HG03565 (cell line): ENCODE measurements around the gene SIGLEC11.
"Not testable (repeated sequence)": the region's sequence is repeated elsewhere in the genome, so short reads cannot be mapped to it uniquely, and the experiment has no call there.

Experiments
- ATAC-seq: cut with Tn5 transposase; IDR thresholded peaks from one replicate; pipeline ENCODE4 v1.9.1; 2021; ENCODE audit warnings: mild to moderate bottlenecking, moderate library complexity; ENCODE audit not compliant: unreplicated experiment

SIGLEC11 gene

DNA sequence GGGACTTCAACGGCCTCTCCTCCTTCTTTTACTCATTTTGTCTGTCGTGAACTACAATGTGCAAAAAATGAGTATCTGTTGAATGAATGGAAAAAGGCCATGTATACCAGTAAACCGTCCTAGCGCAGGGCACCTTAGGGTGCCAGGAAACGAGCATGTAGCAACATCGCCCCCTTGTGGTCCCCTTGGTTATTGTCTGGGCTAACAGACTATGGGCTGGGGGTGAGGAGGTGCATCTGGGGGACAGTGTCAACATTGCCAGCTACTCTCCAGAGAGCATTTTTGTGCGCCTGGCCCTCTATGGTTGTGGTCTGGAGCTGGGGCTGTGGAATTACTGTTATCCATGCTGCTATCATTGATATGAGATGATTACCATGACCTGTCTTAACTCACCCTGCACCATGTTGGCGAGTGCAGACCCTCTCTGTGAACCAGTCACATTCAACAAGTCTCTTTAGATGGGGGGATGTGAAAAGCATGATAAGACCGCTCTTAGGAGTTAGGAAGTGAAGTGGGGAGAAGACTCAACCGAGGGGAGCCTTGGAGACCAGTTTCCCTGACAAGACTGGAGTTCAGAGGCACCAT lies 22.8 kb upstream of the SIGLEC11 start:
- no peak for ATAC-seq

DNA sequence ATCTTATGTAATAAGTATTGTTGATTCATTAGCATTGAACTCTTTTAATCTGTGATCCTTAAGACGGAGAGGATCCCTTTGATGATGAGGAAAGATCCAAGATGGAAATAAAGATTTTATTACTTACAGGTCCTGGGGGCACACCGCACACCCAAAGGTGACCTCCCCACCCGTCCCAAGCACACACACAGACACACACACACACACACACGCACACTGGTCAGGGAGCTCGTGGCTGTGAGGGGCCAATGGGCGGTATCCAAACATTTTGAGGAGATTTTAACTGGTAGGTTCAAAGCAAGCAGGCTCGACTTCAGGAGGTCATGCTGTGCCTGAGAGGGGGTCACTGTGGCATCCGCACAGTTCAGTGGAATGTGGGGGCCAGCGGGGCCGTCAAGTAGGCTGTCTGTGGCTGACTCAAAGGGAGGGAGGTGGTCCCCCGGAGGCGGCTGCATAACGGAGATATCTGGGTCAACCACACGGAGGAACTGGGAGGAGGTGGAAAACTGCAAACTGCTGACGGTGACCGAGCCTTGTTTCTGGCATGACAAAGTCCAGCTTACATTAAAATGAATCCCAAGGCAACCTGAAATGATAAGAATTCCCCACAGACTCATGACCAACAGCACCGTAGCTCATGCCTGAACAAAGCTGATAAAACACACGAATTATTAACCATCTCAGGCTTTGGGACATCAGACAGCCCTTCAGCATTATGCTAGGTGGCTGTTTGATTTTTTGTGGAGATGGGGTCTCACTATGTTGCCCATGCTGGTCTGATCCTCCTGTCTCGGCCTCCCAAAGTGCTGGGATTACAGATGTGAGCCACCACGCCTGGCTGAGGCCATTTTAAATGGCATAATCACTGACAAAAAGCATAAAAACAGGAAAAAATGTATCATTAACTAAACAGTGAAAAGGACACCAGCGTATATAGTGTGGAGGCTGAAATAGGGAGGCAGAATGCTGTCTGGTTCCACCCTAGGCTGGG lies 20.9 kb upstream of the SIGLEC11 start:
- ATAC-seq: no peak

DNA sequence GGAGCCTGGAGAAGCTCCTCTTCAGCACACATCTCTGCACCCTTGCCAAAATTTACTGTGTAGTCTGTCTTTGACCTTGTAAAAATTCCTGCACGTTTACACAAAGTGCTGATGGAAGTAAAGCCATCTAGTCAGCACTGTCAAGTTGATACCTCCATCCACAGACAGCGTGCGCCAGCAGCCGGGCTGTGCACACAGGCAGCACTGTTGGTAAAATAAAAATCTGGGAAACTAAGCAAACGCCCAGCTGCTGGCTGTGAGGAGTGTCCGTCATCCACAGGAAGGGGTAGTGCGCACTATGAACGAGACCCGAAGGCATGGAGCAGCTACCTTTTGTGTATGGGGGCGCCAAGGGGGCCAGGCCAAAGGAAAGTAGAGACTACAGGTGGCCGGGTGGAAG lies 17.4 kb upstream of the SIGLEC11 start:
- no peak for ATAC-seq

DNA sequence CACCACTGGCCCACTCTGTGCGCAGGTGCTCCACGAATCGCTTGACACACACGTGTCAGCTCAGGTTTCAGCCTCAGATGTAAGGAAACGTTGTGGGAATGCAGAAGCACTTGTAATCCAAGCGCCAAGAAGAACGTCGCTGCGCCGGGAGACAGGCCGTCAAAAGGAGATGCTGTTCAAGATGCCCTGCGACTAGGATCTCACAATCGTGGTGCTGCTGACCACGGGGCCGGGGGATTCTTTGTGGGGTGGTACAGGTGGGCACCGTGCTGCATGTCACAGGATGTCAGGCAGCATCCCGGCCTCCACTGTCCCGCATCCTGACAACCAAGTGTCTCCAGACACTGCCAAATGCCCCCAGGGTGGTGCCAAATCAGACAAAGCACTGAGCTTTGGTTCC lies 16.9 kb upstream of the SIGLEC11 start:
- no peak for ATAC-seq

DNA sequence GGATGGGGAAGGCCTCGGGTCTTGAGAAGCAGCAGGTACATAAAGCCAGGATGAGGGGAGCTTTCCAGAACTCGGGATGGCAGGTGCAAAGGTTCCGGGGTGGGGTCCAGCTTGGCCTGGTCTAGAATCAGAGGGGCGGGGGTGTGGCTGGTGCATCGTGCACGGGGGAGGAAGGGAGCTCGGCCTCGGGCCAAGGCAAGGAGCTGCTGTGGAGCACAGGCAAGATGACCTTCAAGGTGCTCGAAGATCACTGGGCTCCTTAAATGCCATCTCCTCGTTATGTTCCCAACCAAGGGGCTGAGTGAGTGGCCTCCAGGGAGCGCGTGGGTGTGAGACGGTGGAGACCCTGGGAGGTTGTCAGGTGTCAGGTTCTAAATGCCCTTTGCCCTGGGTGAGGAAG lies 16.1 kb upstream of the SIGLEC11 start:
- ATAC-seq: no peak

DNA sequence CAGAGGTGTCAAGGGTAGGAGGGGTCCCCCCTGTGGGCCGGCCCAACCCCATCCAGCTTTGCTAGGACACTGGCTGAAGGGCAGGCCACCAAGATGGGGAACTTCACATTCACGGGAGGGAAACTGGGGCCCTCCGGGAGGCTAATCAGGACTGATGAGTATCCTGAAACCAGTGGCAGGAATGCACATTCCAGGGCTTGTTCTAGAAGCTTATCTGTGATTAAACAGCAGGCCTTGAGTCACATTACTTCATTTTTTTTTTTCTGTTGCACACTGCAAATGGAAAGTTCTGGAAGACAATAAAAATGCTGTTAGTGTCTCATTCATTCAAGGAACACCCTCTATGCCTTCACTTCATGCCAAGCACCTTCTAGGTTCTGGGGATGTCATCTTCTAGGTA lies 15.5 kb upstream of the SIGLEC11 start:
- no peak for ATAC-seq

DNA sequence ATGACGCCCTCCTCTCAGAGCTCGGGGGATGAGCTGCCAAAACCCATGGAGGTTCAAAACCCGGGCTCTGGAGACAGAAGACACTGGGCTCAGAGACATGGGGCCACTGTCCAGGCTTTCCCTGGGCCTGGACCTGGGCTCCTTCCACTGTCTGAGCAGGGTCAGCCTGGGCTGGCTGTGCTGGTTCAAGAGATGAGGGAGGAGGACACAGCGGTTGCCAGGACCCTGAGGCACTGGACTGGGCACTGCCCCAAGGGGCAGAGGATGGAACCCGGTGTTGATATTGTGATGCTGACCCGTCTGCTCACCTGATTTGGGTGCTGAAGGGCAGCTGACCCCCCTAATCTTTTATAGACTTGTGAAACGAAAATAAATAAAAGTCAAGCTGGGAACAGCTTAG lies 14.1 kb upstream of the SIGLEC11 start:
- ATAC-seq: no peak

DNA sequence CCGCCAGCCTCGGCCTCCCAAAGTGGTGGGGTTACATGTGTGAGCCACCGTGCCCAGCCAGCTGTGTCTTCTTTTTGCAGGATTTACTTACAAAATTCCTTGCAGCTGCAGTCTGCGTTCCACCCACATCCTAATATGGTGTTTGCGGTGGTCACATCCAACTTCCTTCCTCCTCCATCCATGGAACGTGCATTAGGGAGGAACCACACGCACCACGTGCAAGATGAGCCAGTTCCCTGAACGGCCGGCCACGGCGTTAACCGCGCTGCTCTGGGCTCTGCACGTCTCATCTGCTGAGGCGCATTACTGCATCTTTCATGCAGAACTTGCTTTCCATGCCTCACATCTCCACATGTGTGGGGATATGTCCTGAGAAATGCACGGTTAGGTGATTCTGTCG lies 13.0 kb upstream of the SIGLEC11 start:
- no peak for ATAC-seq

DNA sequence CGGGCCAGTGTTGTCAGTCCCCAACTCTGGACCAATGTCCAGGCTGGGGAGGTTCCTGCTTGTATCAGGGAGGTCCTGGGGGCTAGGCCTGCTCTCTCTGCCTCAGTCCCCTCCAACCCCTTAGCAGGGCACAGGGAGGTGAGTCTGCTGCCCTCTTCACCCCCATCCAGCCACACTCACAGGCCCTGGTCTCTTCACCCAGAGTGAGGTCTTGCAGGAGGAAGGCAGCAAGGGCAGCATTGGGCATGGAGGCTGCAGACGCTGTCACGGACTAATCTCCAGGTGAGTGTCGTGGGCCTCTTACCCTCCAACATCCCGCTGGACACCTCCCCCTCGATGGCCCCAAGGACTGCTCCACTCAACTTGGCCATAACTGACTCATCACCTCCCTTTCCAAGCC lies 11.9 kb upstream of the SIGLEC11 start:
- no peak for ATAC-seq

DNA sequence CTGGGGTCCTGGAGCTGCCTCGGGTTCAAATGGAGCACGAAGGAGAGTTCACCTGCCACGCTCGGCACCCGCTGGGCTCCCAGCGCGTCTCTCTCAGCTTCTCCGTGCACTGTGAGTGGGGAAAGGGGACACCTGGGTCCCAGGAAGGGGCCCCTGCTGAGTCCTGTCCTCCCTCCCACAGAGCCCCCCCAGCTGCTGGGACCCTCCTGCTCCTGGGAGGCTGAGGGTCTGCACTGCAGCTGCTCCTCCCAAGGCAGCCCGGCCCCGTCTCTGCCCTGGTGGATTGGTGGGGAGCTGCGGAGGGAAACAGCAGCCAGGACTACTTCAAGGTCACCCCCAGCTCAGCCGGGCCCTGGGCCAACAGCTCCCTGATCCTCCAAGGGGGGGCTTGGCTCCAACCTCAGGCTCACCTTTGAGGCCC lies 11.0 kb upstream of the SIGLEC11 start:
- ATAC-seq: no peak

DNA sequence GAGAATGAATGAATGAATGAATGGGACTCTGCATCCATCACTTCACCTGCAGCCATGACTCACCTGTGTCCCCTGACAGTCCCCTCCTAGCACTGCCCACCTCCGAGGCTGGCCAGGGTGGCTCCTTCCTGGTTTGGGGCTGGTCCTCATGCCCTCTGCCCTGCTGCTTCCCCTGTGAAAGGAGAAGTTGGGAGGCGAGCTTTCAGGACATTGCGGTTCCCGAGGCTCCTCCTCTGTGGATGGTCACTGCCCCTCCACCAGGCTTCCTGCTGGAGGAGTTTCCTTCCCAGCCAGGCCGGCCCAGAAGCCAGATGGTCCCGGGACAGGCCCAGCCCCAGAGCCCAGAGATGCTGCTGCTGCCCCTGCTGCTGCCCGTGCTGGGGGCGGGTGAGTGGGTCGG lies 8.4 kb upstream of the SIGLEC11 start:
- not testable (repeated sequence) for ATAC-seq

DNA sequence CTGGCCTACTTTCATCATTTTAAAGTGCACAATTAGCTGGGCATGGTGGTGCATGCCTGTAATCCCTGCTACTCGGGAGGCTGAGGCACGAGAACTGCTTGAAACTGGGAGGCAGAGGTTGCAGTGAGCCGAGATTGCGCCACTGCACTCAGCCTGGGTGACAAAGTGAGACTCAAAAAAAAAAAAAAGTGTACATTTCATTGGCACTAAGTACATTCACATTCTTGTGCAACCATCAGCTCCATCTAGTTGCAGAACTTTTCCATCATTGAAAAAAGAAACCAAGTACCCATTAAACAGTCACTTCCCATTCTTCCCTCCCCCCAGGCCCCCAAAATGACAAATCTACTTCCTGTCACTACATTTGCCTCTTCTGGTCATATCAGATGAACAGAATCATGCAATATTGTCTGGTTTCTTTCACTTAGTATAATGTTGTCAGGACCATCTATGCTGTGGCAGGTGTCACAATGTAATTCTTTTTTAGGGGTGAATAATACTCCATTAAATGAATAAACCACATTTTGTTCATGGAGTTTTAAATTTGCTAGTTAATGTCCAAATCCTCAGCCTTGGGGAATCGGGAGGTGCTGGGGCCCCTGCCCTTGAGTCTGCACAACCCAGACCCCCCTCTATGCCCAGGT lies 7.4 kb upstream of the SIGLEC11 start:
- no peak for ATAC-seq

DNA sequence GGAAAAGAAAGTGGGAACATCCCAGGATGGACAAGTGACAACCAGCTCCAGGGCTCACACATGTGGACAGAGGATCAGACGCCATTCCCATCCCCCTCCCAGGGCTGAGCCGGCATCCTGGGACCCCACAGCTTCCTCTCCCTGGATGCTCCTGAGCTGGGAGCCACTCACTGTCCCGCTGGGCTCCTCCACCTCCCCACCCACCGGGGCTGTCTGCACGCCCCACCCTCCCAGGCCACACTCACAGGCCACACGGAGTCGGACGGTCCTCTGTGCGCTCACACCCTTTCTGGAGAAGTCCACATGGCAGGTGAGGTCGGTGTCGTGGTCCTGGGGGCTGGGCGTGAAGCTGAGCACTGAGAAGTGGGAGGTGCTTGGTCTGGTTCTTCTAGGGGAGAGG lies 1.1 kb downstream of the SIGLEC11 start:
- not testable (repeated sequence) for ATAC-seq

DNA sequence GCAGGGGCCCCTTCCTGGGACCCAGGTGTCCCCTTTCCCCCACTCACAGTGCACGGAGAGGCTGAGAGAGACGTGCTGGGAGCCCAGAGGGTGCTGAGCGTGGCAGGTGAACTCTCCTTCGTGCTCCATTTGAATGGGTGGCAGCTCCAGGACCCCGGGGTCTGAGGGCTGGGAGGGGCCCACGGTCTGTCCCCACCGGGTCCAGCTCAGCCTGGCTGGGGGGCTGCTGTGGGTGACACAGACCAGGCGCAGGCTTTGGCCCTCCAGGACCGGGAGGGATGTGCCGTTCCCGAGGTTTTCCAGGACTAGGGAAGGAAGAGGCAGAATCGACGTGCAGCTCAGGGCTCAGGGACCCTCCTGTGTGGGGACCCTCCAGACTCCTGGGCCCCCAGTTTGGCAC lies 2.4 kb downstream of the SIGLEC11 start:
- not testable (repeated sequence) for ATAC-seq

DNA sequence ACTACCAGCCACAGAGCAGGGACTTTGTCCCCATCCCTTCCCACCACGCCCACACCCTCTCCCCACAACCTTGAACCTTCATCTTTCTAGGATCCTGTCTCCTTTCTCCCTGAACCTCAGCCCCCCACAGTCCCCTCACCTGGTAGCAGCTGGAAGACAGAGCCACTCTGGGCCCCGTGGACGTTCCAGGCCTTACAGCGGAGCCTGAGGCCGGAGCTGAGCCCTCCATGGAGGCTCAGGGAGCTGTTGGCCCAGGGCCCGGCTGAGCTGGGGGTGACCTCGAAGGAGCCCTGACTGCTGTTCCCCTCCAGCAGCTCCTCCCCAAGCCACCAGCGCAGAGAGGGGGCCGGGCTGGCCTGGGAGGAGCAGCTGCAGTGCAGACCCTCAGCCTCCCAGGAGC lies 2.8 kb downstream of the SIGLEC11 start:
- not testable (repeated sequence) for ATAC-seq

DNA sequence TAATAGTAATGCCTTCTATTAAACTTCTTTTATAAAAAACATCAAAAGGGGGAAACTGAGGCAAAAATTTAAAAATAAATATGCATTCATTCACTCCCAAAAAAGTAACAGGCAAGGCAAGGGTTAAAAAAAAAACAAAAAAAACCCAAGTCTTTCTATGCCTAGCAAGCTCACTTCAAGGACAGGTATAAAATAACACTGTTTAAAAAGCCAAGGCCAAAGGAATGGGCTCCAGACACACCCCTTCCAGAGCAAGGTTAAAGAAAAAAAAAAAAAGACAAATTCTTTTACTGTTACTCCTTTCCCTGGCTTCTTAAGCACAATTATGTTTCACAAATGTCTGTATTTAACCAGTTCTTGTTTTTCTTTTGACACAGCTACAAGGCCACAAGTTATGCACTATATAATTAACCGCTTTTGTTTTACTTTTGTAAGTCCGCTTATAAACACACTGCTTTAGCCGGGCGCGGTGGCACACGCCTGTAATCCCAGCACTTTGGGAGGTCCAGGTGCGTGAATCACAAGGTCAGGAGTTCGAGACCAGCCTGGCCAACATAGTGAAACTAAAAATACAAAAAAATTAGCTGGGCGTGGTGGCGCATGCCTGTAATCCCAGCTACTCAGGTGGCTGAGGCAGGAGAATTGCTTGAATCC lies 3.6 kb downstream of the SIGLEC11 start:
- no peak for ATAC-seq

DNA sequence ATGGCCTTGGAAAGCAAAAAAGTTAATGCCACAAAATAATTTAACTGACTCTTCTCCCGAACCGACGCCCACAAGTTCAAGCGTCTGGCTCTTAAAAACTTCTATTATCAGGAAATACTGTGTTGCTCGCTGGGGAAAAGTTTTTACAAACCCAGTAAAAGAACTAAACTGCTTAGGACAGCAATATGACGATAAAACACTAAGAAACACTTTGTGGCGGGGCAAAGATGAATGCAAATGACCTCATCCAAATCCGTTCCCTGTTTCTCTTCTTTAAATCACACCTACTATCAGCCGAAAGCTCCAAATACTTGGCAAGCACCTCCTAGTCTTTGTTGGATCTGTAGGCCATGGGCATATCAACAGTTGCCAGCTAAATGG lies 4.9 kb downstream of the SIGLEC11 start:
- no peak for ATAC-seq

DNA sequence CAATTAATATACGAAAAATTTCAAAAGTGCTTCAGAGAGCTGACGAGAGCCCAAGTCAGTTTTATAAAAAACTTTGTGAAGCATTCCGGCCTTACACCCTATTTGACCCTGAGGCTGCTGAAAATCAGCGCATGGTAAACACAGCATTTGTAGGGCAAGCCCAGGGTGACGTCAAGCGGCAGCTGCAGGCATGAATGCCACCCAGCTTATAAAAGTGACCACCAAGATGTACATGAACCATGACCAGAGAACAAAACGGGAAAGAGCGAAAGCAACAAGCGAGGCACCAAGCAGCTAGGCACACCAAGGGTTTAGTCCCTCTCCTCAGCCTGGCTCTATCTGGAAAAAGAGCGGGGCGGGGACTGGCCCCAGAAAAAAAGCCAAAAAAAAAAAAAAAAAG lies 6.0 kb downstream of the SIGLEC11 start:
- no peak for ATAC-seq

DNA sequence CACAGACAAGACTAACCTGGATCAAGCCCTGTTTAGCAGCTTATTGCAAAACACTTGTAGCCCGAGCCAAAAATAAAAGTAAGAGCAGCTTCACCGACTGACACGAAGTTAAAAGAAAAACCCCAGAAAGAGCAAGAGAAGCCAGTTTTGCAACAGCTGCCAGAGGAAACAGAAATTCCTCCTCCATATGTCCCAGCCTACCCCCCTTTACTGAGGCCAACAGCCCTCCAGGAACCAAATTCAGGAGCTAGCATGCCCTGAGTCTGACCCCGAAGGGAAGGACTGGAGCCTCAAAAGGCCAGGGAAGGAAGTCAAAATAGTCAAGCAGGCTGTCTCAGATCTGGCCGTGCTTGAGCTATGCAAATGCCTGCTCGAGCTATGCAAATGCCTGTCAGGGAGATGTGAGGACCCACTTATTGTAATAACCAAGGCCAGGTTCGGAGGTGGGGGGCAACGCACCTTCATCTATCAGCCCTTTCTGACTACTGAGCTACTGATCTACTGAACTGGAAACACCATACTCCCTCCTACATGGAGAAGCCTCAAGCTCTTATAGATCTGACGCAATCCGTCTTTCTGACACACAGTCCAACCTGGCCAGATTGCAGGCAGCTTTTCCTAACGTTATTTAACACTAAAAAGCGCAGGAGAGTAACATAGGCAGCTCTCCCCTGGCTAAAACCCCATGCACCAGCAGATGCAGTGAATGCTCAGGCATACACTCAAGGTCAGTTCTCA lies 6.7 kb downstream of the SIGLEC11 start:
- no peak for ATAC-seq

DNA sequence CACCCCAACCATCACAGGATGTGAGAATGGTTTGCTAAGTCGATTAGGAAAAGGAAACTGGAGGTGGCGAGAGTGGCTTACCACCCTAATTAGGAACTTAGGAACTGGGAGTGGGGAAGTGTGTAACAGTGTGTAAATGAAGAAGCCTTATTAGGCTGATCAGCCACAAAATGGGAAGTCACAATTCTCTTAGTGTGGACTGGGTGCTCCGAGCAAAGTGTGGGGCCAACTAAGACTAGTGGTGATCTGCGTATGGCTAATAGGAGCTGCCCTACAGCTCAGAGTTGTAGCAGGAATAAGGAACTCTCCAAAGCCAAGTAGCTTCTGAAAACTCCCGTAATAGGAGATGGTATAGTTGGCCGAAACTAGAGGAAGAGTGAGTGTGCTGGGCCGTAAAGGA lies 7.6 kb downstream of the SIGLEC11 start:
- ATAC-seq: no peak

DNA sequence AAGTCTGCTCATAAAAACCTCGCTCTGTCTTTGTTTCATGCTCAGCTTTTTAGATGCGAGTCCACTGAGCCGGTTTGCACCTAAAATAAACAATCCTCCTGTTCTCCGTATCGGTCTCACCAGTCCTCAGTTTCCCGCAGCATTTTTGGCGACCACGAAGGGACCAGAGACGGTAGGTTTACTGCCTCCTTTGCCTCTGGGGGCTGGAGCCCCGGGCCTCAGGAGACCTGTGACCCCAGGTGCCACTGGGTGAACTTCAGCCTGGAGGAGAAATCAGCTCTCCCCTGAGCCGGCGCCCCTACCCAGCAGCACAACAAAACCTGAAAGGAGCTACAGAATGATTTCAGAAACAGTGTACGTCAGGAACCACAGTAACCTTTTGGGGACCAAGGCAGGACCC lies 8.1 kb downstream of the SIGLEC11 start:
- no peak for ATAC-seq
